ENCODE results near the gene OR6S1.
"Not testable (repeated sequence)": the region's sequence is repeated elsewhere in the genome, so short reads cannot be mapped to it uniquely, and the experiment has no call there.

The OR6S1 gene

DNA sequence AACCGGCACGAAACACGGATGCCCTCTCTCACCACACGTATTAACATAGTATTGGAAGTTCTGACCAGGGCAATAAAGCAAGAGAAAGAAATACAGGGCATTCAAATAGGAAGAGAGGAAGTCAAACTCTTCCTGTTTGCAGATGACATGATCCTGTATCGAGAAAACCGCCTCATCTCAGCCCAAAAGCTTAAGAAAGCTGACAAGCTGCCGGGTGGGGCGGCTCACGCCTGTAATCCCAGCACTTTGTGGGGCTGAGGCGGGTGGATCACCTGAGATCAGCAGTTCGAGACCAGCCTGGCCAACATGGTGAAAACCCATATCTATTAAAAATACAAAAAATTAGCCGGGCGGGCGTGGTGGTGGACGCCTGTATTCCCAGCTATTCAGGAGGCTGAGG is 17.7 kb downstream of the OR6S1 start:
- no peak for TF ChIP-seq CTCF (IDR thresholded peaks at IDR 0.05; ENCODE audit: insufficient read depth, low read depth, low read length, missing control alignments)
- no peak overlapping the region; the same call in 1 of the 2 replicates for H3K4me3 ChIP-seq (ENCODE audit: low read depth, low read length)
- DNase-seq (ENCODE audit: low read depth) = peak; percentile 73

DNA sequence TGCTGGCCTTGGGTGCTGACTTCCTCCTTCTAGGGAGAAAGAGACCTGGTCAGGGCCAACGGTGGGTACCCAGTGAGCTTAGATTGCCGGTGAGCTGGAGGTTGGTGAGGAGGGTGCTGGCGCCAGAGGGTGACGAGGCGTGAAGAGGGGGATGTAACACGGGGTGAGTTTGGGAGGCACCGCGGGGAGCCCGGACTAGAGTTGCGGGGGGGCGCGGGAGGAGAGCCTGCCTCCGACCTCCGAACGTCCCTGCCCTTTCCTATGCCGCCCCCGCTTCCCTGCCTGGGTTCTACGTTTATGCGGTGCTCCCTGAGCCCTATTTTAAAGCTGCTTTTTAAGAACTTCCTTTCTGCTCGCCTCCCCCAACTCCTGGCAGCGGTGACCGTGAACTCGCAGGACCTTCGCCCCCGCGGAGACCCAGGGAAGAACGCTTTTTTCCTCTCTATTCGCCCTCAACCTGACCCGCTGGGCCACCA is 18.6 kb downstream of the OR6S1 start:
- DNase-seq (ENCODE audit: low read depth) = no peak
- TF ChIP-seq CTCF (IDR thresholded peaks at IDR 0.05; ENCODE audit: insufficient read depth, low read depth, low read length, missing control alignments) = no peak
- H3K4me3 ChIP-seq (ENCODE audit: low read depth, low read length) = no peak overlapping the region

DNA sequence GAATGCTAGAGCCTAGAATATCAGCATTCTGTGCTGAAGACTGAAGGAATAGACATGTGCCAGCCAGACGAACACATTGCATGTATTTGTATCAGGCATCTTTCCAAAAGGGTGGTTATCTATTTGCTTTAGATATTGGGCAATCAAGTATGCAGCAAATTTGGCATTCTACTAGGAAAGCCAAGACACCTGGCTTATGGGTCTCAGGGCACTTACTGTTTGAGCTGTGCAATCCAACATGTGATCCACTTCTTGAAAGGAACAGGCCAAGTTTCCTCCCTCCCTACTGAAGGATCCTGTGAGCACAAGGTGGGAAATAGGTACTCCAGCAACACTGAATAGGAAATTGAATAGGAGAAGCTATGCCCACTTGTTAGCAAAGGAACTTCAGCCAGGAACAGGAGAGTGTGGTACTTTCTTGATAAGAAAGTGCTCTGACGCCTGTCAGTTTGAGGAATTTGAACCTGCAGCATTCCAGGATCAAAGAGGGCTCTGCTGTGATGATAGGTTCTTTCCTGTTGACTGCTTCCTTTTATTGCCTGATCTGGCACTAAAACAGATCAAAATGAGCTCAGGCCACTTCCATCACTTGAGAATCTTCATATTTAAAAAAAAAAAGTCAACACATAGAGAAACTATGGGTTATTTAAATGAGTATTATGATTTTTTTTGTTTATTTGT is 20.6 kb downstream of the OR6S1 start:
- no peak for TF ChIP-seq CTCF (IDR thresholded peaks at IDR 0.05; ENCODE audit: insufficient read depth, low read depth, low read length, missing control alignments)
- DNase-seq (ENCODE audit: low read depth) = no peak
- H3K4me3 ChIP-seq (ENCODE audit: low read depth, low read length) = no peak overlapping the region

GRCh38 chr14:20619688-20620087 is 21.8 kb downstream of the OR6S1 start:
- not testable (repeated sequence) for H3K4me3 ChIP-seq (ENCODE audit: low read depth, low read length); DNase-seq (ENCODE audit: low read depth)

GRCh38 chr14:20618271-20618749 is 23.2 kb downstream of the OR6S1 start:
- H3K4me3 ChIP-seq (ENCODE audit: low read depth, low read length) = no peak overlapping the region
- TF ChIP-seq CTCF (IDR thresholded peaks at IDR 0.05; ENCODE audit: insufficient read depth, low read depth, low read length, missing control alignments) = no peak
- no peak for DNase-seq (ENCODE audit: low read depth)

DNA sequence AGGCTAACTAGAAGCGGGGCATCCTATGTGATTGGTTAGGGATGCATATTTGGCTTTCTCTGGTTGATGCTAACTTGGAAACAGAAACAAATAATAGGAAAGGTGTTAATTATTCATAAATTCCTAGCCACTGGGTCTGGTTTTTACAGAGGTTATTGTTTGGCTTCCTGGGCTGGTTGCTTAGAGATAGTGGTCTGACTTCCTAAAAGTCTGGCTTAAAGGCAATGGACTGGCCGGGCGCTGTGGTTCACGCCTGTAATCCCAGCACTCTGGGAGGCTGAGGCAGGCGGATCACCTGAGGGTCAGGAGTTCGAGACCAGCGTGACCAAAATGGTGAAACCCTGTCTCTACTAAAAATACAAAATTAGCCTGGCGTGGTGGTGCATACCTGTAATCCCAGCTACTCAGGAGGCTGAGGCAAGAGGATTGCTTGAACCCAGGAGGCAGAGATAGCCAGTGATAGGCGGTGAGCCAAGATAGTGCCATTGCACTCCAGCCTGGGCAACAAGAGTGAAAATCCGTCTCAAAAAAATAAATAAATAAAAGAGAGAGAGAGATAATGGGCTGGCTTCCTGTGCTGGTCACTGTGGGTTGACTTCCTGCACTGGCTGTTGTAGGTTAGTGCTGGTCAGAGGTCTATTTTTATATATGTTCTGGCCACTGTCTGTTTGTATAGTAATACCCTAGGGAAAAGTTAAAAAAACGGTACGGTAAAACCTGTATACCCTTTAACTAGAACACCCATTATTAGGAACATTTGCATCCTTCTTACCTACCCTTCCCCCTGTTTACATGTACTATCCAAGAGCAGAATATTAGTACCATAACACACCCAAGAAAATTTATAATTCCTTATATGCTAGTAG is 24.1 kb downstream of the OR6S1 start:
- no peak overlapping the region for H3K4me3 ChIP-seq (ENCODE audit: low read depth, low read length)
- no peak for TF ChIP-seq CTCF (IDR thresholded peaks at IDR 0.05; ENCODE audit: insufficient read depth, low read depth, low read length, missing control alignments)
- DNase-seq (ENCODE audit: low read depth) = peak; percentile 71

DNA sequence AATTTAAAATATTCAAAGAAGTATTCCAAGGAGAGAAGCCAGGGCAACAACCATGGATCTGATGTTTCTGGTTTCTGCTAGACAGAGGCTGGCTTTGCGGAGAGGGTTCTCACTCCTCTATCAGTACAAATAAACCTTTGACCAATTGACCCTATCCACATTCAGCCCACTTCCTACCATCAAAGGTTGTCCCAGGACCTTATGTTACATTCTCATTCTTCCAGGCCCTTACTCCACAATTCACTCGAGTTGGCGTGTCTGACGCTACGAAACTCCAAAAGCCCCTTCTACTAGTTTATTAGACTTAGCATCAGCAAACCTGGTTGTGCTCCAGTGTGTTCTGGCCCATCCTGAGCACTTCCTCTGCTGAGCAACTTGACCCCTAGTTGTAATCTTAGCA is 25.5 kb downstream of the OR6S1 start:
- TF ChIP-seq CTCF (IDR thresholded peaks at IDR 0.05; ENCODE audit: insufficient read depth, low read depth, low read length, missing control alignments) = no peak
- H3K4me3 ChIP-seq (ENCODE audit: low read depth, low read length) = no peak overlapping the region
- no peak for DNase-seq (ENCODE audit: low read depth)

Data from GM12865 (cell line).